GM13977 (cell line): ENCODE data around the gene PACSIN2.

ENCODE experiments used
- DNase-seq: peaks from one replicate; pipeline ENCODE4 v3.0.0; 2012; ENCODE audit warnings: low spot score
- in situ Hi-C: fragments of 300-500 bp; cut with MboI; formaldehyde crosslinking; loops from one replicate; pipeline ENCODE4 v1.12.0; 2022; ENCODE audit warnings: low sequenced_read_pairs, low pct_unique_long_range_greater_than_20kb, mixed read lengths, inconsistent platforms; ENCODE audit not compliant: unreplicated experiment
- TF ChIP-seq, protein P1 (sequence below): IDR thresholded peaks from 2 replicates; pipeline ENCODE4 v1.5.1; 2012; ENCODE audit warnings: mild to moderate bottlenecking, control low read depth; ENCODE audit not compliant: insufficient read depth; ENCODE audit errors: extremely low read depth, missing control alignments

The PACSIN2 gene

DNA sequence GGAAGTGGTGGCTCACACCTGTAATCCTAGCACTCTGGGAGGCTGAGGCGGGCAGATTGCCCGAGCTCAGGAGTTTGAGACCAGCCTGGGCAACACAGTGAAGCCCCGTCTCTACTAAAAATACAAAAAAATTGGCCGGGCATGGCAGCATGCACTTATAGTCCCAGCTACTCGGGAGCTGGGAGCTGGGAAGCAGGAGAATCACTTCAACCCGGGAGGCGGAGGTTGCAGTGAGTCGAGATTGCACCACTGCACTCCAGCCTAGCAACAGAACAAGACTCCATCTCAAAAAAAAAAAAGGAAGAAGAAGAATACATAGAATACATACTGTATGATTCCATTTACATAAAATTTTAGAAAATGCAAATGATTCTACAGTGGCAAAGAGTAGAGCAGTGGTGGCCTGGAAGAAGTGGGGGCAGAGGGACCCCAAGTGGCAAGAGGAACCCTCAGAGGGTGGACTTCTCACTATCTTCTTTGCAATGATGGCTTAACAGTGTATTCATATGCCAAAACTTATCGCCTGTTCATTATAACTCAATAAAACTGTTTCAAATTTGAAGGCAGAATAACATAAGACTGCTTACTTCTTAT is 22.0 kb downstream of the PACSIN2 start:
- in situ Hi-C loops: no loop called here
- TF ChIP-seq, protein P1, sequence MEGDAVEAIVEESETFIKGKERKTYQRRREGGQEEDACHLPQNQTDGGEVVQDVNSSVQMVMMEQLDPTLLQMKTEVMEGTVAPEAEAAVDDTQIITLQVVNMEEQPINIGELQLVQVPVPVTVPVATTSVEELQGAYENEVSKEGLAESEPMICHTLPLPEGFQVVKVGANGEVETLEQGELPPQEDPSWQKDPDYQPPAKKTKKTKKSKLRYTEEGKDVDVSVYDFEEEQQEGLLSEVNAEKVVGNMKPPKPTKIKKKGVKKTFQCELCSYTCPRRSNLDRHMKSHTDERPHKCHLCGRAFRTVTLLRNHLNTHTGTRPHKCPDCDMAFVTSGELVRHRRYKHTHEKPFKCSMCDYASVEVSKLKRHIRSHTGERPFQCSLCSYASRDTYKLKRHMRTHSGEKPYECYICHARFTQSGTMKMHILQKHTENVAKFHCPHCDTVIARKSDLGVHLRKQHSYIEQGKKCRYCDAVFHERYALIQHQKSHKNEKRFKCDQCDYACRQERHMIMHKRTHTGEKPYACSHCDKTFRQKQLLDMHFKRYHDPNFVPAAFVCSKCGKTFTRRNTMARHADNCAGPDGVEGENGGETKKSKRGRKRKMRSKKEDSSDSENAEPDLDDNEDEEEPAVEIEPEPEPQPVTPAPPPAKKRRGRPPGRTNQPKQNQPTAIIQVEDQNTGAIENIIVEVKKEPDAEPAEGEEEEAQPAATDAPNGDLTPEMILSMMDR: no peak

DNA sequence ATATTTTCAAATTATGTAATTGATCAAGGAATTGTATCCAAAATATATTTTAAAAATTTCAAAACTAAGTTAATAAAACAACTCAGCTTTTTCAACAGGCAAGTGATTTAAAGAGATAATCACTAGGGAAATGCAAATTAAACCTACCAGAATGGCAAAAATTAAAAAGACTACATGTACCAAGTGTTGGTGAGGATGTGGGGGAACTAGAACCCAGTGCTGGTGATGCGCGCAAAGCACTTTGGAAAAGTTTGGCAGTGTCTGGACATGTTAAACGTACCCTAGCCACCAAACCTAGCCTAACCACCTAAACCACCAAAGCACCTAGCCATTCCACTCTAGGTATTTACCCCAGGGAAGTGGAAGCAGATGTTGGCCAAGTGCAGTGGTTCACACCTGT is 22.9 kb downstream of the PACSIN2 start:
- in situ Hi-C loops: no loop called here
- TF ChIP-seq, protein P1: no peak
- no peak for DNase-seq

More for the DNA sequence above, 22.0 kb downstream of the PACSIN2 start:
- no peak for DNase-seq

GRCh38 chr22:42991010-42991651 is 23.8 kb downstream of the PACSIN2 start:
- in situ Hi-C loops: no loop called here
- DNase-seq: no peak
- TF ChIP-seq, protein P1: no peak

- TF ChIP-seq, protein P1: peak; percentile 9
- in situ Hi-C loops: no loop called here
- no peak for DNase-seq
Measured at GRCh38 chr22:42990131-42990838, 24.7 kb downstream of the PACSIN2 start.

DNA sequence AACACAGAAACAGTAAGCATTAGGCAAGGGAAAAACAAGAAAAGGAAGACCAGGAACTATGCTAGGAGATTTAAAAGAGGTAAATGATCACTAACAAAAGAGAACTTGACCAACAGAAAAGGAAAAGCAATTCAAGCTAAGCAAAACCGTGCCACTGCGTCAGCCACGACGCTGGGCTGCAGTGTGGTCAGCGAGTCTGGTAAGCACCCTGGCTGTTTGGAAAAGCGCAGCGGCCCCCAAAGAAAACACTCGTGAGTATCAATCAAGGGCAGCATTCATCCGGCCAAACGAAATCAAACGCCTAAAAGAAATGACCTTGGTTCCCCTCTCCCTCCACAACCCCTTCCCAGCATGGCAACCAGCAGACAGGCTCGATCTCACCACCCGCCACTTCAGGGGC is 28.8 kb downstream of the PACSIN2 start:
- in situ Hi-C loops: no loop called here
- TF ChIP-seq, protein P1: no peak
- no peak for DNase-seq

DNA sequence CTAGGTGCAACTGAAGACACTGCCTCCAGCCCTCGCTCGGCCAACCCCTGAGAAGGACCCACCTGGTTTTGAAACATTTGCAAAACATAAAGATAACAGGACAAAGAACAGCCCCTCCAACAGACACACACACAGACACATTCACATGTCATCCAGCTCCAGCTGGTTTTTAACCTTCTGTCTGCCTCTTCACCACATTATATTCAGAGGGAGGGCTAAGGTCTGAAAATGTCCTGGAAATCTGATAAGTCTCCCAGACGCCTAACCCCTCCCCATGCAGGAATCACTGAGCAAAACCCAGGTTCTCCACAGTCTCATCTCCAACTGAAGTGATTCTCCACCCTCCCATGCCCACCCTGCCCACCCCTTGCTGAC is 29.4 kb downstream of the PACSIN2 start:
- TF ChIP-seq, protein P1: no peak
- no peak for DNase-seq
- in situ Hi-C loops: no loop called here
